HG03575 (cell line): ENCODE measurements around the gene ALOX15.
"Not testable (repeated sequence)": the region's sequence is repeated elsewhere in the genome, so short reads cannot be mapped to it uniquely, and the experiment has no call there.

Experiments used
- ATAC-seq: cut with Tn5 transposase; IDR thresholded peaks from one replicate; pipeline ENCODE4 v1.9.1; 2021; ENCODE audit not compliant: unreplicated experiment, insufficient number of reproducible peaks, low FRiP score; ENCODE audit errors: extremely low read depth

ALOX15 gene

GRCh38 chr17:4625181-4625617 lies 16.3 kb downstream of the ALOX15 start:
- ATAC-seq: no peak

GRCh38 chr17:4624451-4624911 lies 17.0 kb downstream of the ALOX15 start:
- ATAC-seq: not testable (repeated sequence)

GRCh38 chr17:4623249-4623648 lies 18.2 kb downstream of the ALOX15 start:
- no peak for ATAC-seq

GRCh38 chr17:4622375-4622774 lies 19.1 kb downstream of the ALOX15 start:
- ATAC-seq: no peak

- no peak for ATAC-seq
Measured at GRCh38 chr17:4620531-4621101, 20.9 kb downstream of the ALOX15 start.

GRCh38 chr17:4617590-4618351 lies 23.7 kb downstream of the ALOX15 start:
- ATAC-seq: no peak

GRCh38 chr17:4617090-4617489 lies 24.4 kb downstream of the ALOX15 start:
- ATAC-seq: no peak

GRCh38 chr17:4616476-4616875 lies 25.0 kb downstream of the ALOX15 start:
- ATAC-seq: no peak

- no peak for ATAC-seq
Measured at GRCh38 chr17:4610656-4611055, 30.8 kb downstream of the ALOX15 start.

- no peak for ATAC-seq
Measured at GRCh38 chr17:4610162-4610561, 31.3 kb downstream of the ALOX15 start.

GRCh38 chr17:4609761-4610160 lies 31.7 kb downstream of the ALOX15 start:
- no peak for ATAC-seq

GRCh38 chr17:4607773-4608187 lies 33.7 kb downstream of the ALOX15 start:
- no peak for ATAC-seq

GRCh38 chr17:4607261-4607741 lies 34.2 kb downstream of the ALOX15 start:
- no peak for ATAC-seq

- no peak for ATAC-seq
Measured at GRCh38 chr17:4605826-4606225, 35.7 kb downstream of the ALOX15 start.

- not testable (repeated sequence) for ATAC-seq
Measured at GRCh38 chr17:4604736-4605135, 36.7 kb downstream of the ALOX15 start.

- ATAC-seq: no peak
Measured at GRCh38 chr17:4604111-4604644, 37.3 kb downstream of the ALOX15 start.

GRCh38 chr17:4602041-4602440 lies 39.4 kb downstream of the ALOX15 start:
- no peak for ATAC-seq

GRCh38 chr17:4601326-4601725 lies 40.2 kb downstream of the ALOX15 start:
- no peak for ATAC-seq

GRCh38 chr17:4600563-4600962 lies 40.9 kb downstream of the ALOX15 start:
- no peak for ATAC-seq
